ENCODE results near the gene GPRIN1. TPM values are rescaled to one million over a fixed set of nuclear protein-coding genes. Genes with fewer than 3 reads are reported as not detected.
"Not testable (repeated sequence)": the region's sequence is repeated elsewhere in the genome, so short reads cannot be mapped to it uniquely, and the experiment has no call there.

GPRIN1 gene
- total RNA-seq, 6 experiments from 2014 or later = 0.05 to 0.99 (median 0.30) TPM

- no peak for DNase-seq
- intact Hi-C loops (cut with DNase I) = no loop called here
- Histone ChIP-seq H3K27me3 (no peaks in the 10 kb centered on the region), H3K4me3 (no peak overlapping the region), H3K36me3 (no peaks in the 10 kb centered on the region), H3K9me3 (no peaks in the 10 kb centered on the region), H3K4me1 (no peaks in the 10 kb centered on the region), H3K27ac (no peak overlapping the region)
- WGBS (ENCODE audit: insufficient coverage, low coverage, low lambda C conversion rate, missing lambda C conversion rate) = 100% methylated on average over 2 of the region's 3 CpGs
- no peak for TF ChIP-seq CTCF (IDR thresholded peaks at IDR 0.05)
- no peak for TF ChIP-seq POLR2A (IDR thresholded peaks at IDR 0.05)
- ATAC-seq = no peak
Observed at GRCh38 chr5:176592573-176592972, 17.4 kb downstream of the GPRIN1 start.

GRCh38 chr5:176591667-176592066, 18.3 kb downstream of the GPRIN1 start:
- DNase-seq; intact Hi-C loops (cut with DNase I); H3K27me3 ChIP-seq; H3K36me3 ChIP-seq; H3K4me3 ChIP-seq; H3K27ac ChIP-seq; ATAC-seq; H3K9me3 ChIP-seq; H3K4me1 ChIP-seq: not testable (repeated sequence)
- 29% methylated on average over 2 of the region's 2 CpGs for WGBS (ENCODE audit: insufficient coverage, low coverage, low lambda C conversion rate, missing lambda C conversion rate)

- ATAC-seq (no peak), DNase-seq (no peak)
- Histone ChIP-seq H3K4me1 (no peaks in the 10 kb centered on the region), H3K27ac (no peak overlapping the region), H3K4me3 (no peak overlapping the region), H3K27me3 (no peaks in the 10 kb centered on the region), H3K36me3 (no peaks in the 10 kb centered on the region), H3K9me3 (peaks cover 0 to 3% (median 0%) of the 10 kb centered on the region in 4 donors)
- no peak for TF ChIP-seq CTCF (IDR thresholded peaks at IDR 0.05)
- TF ChIP-seq POLR2A (IDR thresholded peaks at IDR 0.05) = no peak
- 83% methylated on average over 4 of the region's 17 CpGs for WGBS (ENCODE audit: insufficient coverage, low coverage, low lambda C conversion rate, missing lambda C conversion rate)
- intact Hi-C loops (cut with DNase I) = no loop called here
Observed at GRCh38 chr5:176590035-176590717, 19.8 kb downstream of the GPRIN1 start.

- Histone ChIP-seq H3K4me3 (no peak overlapping the region), H3K9me3 (peaks cover 0 to 3% (median 0%) of the 10 kb centered on the region in 4 donors), H3K4me1 (no peaks in the 10 kb centered on the region), H3K27me3 (no peaks in the 10 kb centered on the region), H3K27ac (no peak overlapping the region), H3K36me3 (no peaks in the 10 kb centered on the region)
- DNase-seq (no peak), ATAC-seq (no peak)
- WGBS (ENCODE audit: insufficient coverage, low coverage, low lambda C conversion rate, missing lambda C conversion rate) = 83% methylated on average over 6 of the region's 31 CpGs
- no peak for TF ChIP-seq CTCF (IDR thresholded peaks at IDR 0.05)
- TF ChIP-seq POLR2A (IDR thresholded peaks at IDR 0.05) = no peak
- intact Hi-C loops (cut with DNase I) = no loop called here
Observed at GRCh38 chr5:176589039-176589769, 20.8 kb downstream of the GPRIN1 start.

GRCh38 chr5:176588297-176588696, 21.7 kb downstream of the GPRIN1 start:
- Histone ChIP-seq H3K27ac (no peak overlapping the region), H3K9me3 (peaks cover 0 to 3% (median 0%) of the 10 kb centered on the region in 4 donors), H3K36me3 (no peaks in the 10 kb centered on the region), H3K27me3 (no peaks in the 10 kb centered on the region), H3K4me3 (no peak overlapping the region), H3K4me1 (no peaks in the 10 kb centered on the region)
- no peak for DNase-seq
- intact Hi-C loops (cut with DNase I) = no loop called here
- ATAC-seq = no peak
- TF ChIP-seq CTCF (IDR thresholded peaks at IDR 0.05) = no peak
- TF ChIP-seq POLR2A (IDR thresholded peaks at IDR 0.05) = no peak

Data from right lobe of liver (tissue), 6 donors.